Ovary (tissue), 9 donors: Measurements from ENCODE around the gene SCO1. TPM values are rescaled to one million over a fixed set of nuclear protein-coding genes. Genes with fewer than 3 reads are reported as not detected.

ENCODE experiments used
- DNase-seq, 5 donors: peaks; one replicate each; pipeline ENCODE4 v3.0.0-alpha.2; 2019 to 2020
- H3K27ac ChIP-seq, 2 donors: fragments of 200-600 bp; one replicate each; pipeline versions ENCODE4 v1.5.1 to v1.8.0; 2019 to 2022
- H3K27me3 ChIP-seq: fragments of 200-600 bp; one replicate; pipeline ENCODE4 v1.8.0; 2022
- H3K36me3 ChIP-seq: fragments of 200-600 bp; sonication (generic); one replicate; pipeline ENCODE4 v1.5.1; 2019
- H3K4me1 ChIP-seq: one replicate; pipeline ENCODE4 v1.8.1; 2013; ENCODE audit warnings: mild to moderate bottlenecking, moderate library complexity; ENCODE audit not compliant: insufficient read depth
- H3K4me3 ChIP-seq: fragments of 200-600 bp; sonication (generic); one replicate; pipeline ENCODE4 v1.5.1; 2017
- H3K9me3 ChIP-seq, 2 donors: fragments of 200-600 bp in 1 of 2; sonication (generic) in 1 of 2; one replicate each; pipeline versions ENCODE4 v1.5.1 to v1.8.1; 2013 to 2019; ENCODE audit warnings: mild to moderate bottlenecking in 1 of 2, moderate library complexity in 1 of 2
- CTCF ChIP-seq, 3 donors: fragments of 450-650 bp in 2 of 3; fragments of 200-600 bp in 1 of 3; IDR thresholded peaks; one replicate each; pipeline versions ENCODE4 v1.5.1 to v1.8.0; 2016 to 2022; ENCODE audit warnings: antibody characterized with exemption in 3 of 3, mild to moderate bottlenecking in 1 of 3
- EP300 ChIP-seq: sonication (generic); formaldehyde crosslinking; IDR thresholded peaks from one replicate; pipeline ENCODE4 v1.6.1; 2017; ENCODE audit warnings: antibody characterized with exemption
- POLR2A ChIP-seq: fragments of 450-650 bp; IDR thresholded peaks from one replicate; pipeline ENCODE4 v1.6.1; 2017; ENCODE audit warnings: antibody characterized with exemption, mild to moderate bottlenecking, moderate library complexity
- WGBS, 3 donors: extraction: QIAGEN DNeasy Blood & Tissue Kit in 1 of 3; methylation state at CpG; one replicate each; pipeline versions ENCODE4 v1.1.5 to v1.1.7; 2013 to 2017; 5-methylcytosine and 5-hydroxymethylcytosine counted together
- intact Hi-C, 4 donors: fragments of 100-400 bp; cut with DNase I; formaldehyde crosslinking; loops; one replicate each; pipeline versions ENCODE4 v1.11.0 to v1.15.1; 2022 to 2023
- polyA plus RNA-seq, 2 donors: library from polyadenylated mRNA; stranded (reverse); fragments of 200-250 nt in 1 of 2; fragments of 350-450 nt in 1 of 2; fragmentation: Illumina TruSeq in 1 of 2; extraction: RNeasy Lipid Tissue Mini Kit (QIAGEN cat#74804) in 1 of 2; gene quantifications; one replicate each; pipeline ENCODE4 v1.2.3, GENCODE V29; 2013 to 2014
- total RNA-seq, 7 donors: library from RNA; depleted of rRNA in 2 of 7; stranded (reverse); fragments of >200 nt in 2 of 7; fragmentation: NEBNext Ultra II Directional in 3 of 7; extraction: Animal tissue kit (Norgen Biotek cat#: 25700) in 3 of 7; gene quantifications; one replicate each; pipeline versions ENCODE4 v1.1.0 to v1.2.4, GENCODE V29; 2016 to 2023
- donor health status: DM: no; HTN: no; CAD: no; lungs with moderate emphysema.
- donor health status: DM: no; HTN: no; CAD: no.
- donor health status: Bipolar disorder and iron deficiency.
- donor health status: DM: yes; HTN: yes; CAD: no.
- donor health status: DM: no; HTN: no; CAD: no.
- donor health status: DM: yes; HTN: yes; CAD: no.

SCO1 gene
- total and polyA plus RNA-seq, 9 donors = 9.5 to 26.5 (median 20.7) TPM

- Histone ChIP-seq H3K4me3 (no peak overlapping the region), H3K4me1 (peaks cover 1% of the 10 kb centered on the region), H3K36me3 (no peaks in the 10 kb centered on the region), H3K27ac (no peak overlapping the region), H3K9me3 (no peaks in the 10 kb centered on the region), H3K27me3 (no peaks in the 10 kb centered on the region)
- WGBS, 3 donors = 66 to 78% (median 77%) methylated on average over 8 of the region's 8 CpGs
- TF ChIP-seq EP300 (no peak), POLR2A (no peak), CTCF (IDR thresholded peaks at IDR 0.05) (no peak)
- no peak for DNase-seq
- intact Hi-C loops = no loop called here
These were observed 46.1 kb upstream of the SCO1 start for GRCh38 chr17:10743316-10744009.

DNA sequence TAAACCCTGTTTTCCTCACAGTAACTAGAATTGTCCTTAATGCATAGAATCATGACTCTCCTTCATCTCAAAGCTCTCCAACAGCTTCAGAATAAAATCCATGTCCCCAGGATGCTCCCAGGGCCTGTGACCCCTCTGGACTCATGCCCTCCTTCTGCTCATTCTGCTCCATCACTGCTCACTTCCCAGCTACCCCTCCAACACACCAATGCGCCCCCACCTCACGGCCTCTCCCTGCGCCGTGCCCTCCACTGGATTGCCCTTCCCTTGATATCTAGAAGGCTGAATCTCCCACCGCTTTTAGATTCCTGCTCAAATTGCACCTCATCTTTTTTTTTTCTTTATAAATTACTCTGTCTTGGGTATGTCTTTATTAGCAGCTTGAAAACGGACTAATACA, 45.1 kb upstream of the SCO1 start:
- no peaks in the 10 kb centered on the region for H3K36me3 ChIP-seq
- intact Hi-C loops = no loop called here
- TF ChIP-seq EP300 = no peak
- no peak for TF ChIP-seq POLR2A
- TF ChIP-seq CTCF (IDR thresholded peaks at IDR 0.05) = no peak
- H3K9me3 ChIP-seq = no peaks in the 10 kb centered on the region
- H3K27me3 ChIP-seq = no peaks in the 10 kb centered on the region
- no peak overlapping the region for H3K4me3 ChIP-seq
- H3K4me1 ChIP-seq = peaks cover 1% of the 10 kb centered on the region
- DNase-seq = no peak
- WGBS, 3 donors = 94 to 95% (median 95%) methylated on average over 6 of the region's 6 CpGs
- no peak overlapping the region for H3K27ac ChIP-seq

DNA sequence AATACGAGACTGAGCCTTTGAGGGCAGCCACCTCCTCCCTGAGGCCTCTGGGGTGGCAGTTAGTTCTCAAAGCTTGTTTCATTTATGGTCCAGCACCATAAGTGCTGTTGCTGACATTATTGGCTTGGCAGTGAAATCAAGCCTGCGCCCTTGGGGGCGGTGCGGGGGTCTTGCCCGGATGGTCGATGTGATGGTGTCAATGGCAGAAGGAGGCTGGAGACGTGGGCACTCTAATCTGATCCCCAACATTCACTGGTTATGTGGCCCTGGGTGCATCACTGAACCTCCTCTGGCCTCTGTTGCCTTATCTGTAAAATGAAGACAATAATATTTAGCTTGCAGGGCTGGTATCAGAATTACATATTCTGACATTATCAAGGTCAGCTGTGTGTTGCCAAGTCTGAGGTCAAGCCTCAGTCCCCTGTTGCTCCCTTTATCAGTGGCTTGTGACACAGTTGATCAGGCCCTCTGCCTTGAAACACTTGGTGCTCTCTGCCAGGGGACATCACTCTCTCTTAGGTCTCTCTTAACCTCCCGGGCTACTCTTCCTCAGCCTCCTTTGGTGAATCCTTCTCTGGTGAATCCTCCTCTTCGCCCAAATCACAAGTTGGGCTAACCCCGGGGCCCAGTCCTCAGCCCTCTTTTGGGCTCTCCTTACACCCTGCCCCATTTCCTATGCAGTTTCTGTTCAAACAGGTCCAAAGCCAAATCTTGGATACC, 44.2 kb upstream of the SCO1 start:
- DNase-seq = no peak
- intact Hi-C loops = no loop called here

DNA sequence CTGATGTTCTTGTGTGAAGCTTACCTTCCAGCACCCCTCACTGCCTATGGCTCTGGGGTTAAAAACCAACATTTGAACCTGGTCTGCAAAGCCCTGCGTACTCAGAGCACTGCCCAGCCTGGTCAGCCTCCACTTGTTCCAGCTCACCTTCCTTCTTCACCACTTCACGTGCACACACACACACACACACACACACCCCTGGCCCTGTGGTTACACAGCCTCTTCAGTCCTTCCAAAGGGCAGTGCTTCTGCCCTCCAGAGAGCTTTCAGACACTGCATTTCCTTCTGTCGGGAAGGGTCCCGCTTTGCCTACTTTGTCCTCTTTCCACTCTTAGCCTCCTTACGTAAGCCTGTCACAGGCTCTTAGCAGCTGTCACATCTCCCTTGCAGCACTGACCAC, 42.1 kb upstream of the SCO1 start:
- DNase-seq = no peak
- H3K9me3 ChIP-seq = no peaks in the 10 kb centered on the region
- peaks cover 1% of the 10 kb centered on the region for H3K4me1 ChIP-seq
- H3K4me3 ChIP-seq = no peak overlapping the region
- H3K27ac ChIP-seq = no peak overlapping the region
- no peaks in the 10 kb centered on the region for H3K36me3 ChIP-seq
- no peak for TF ChIP-seq POLR2A
- no peak for TF ChIP-seq CTCF (IDR thresholded peaks at IDR 0.05)
- TF ChIP-seq EP300 = no peak
- WGBS, 3 donors = 74 to 89% (median 81%) methylated on average over 5 of the region's 5 CpGs
- H3K27me3 ChIP-seq = no peaks in the 10 kb centered on the region
- intact Hi-C loops = loop anchor here in 3 of 4 donors (2.0 to 5.0 kb wide), 3 partner anchors 103 to 113 kb away; no protein-coding TSS in a partner anchor

More for the DNA sequence above, 44.2 kb upstream of the SCO1 start:
- TF ChIP-seq EP300 (no peak), CTCF (IDR thresholded peaks at IDR 0.05) (no peak), POLR2A (no peak)
- peaks cover 1% of the 10 kb centered on the region for H3K4me1 ChIP-seq
- 88 to 94% (median 90%) methylated on average over 10 of the region's 10 CpGs for WGBS, 3 donors
- H3K36me3 ChIP-seq = no peaks in the 10 kb centered on the region
- H3K27me3 ChIP-seq = no peaks in the 10 kb centered on the region
- no peak overlapping the region for H3K27ac ChIP-seq
- H3K9me3 ChIP-seq = no peaks in the 10 kb centered on the region
- no peak overlapping the region for H3K4me3 ChIP-seq
